AG10803 (cell line): Measurements from ENCODE around the gene PTGER4.

Experiments used
- DNase-seq: peaks from one replicate; pipeline ENCODE4 v3.0.0; 2010; ENCODE audit warnings: low read depth
- H3K4me3 ChIP-seq: 2 replicates; pipeline ENCODE4 v1.5.1; 2011; ENCODE audit warnings: mild to moderate bottlenecking, low read length, control low read depth
- TF ChIP-seq, protein P1 (sequence below): conservative IDR thresholded peaks from 2 replicates; pipeline ENCODE4 v1.5.1; 2011; ENCODE audit warnings: mild to moderate bottlenecking, low read length, control low read depth, inconsistent platforms

The PTGER4 gene

DNA sequence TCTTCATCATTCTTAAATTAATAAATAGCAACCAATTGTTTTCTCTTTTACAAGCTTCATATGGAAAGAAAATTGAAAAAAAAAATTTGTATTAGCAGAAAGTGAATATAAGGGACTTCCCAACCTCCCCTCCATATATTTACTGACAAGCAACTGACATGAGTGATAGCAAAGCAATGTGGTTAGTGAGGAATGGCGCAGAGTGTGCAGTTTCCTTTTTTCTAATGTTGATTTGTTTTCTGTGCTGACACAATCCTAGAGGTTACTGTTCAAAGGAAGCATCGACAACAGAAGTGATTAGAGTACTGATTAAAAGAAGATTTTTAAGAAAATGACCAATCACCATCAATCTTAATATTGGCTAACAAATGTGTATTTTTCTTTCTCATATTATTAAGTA is 1.7 kb upstream of the PTGER4 start:
- H3K4me3 ChIP-seq, result no peak overlapping the region; the same call in 1 of the 2 replicates
- DNase-seq, result no peak
- TF ChIP-seq, protein P1, sequence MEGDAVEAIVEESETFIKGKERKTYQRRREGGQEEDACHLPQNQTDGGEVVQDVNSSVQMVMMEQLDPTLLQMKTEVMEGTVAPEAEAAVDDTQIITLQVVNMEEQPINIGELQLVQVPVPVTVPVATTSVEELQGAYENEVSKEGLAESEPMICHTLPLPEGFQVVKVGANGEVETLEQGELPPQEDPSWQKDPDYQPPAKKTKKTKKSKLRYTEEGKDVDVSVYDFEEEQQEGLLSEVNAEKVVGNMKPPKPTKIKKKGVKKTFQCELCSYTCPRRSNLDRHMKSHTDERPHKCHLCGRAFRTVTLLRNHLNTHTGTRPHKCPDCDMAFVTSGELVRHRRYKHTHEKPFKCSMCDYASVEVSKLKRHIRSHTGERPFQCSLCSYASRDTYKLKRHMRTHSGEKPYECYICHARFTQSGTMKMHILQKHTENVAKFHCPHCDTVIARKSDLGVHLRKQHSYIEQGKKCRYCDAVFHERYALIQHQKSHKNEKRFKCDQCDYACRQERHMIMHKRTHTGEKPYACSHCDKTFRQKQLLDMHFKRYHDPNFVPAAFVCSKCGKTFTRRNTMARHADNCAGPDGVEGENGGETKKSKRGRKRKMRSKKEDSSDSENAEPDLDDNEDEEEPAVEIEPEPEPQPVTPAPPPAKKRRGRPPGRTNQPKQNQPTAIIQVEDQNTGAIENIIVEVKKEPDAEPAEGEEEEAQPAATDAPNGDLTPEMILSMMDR, result no peak

DNA sequence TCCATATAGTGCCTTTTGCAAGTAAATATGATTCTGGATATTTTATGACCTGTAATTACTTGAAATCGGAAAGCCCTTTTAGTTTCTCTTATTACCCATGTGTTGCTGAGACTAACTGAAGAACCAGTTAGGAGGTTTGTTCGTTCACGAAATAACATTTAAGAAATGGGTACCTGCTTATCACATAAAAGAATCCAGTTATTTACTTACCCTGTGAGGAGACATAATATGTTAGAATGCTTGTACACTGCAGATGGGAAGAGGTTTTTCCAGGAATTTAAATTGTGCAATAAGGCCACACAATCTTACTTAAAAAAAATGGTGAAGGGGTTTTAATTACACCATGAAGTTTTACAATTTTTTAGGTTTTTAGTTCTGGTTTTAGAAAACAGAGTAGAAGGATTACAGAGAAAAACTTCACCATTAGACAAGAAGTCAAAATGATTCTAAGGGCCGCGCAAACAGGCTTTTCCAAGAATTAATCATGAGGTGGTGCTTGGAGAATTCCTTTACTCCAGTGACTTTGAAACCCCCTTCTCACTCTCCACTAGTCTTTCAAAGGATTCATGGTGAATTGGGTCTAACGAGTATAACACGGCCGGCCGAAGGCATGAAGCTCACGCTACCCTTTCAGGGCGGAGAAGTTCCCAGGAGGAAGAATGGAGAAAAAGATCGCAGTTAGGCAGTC is 1.1 kb upstream of the PTGER4 start:
- H3K4me3 ChIP-seq, result peak overlapping the region; percentile 75

DNA sequence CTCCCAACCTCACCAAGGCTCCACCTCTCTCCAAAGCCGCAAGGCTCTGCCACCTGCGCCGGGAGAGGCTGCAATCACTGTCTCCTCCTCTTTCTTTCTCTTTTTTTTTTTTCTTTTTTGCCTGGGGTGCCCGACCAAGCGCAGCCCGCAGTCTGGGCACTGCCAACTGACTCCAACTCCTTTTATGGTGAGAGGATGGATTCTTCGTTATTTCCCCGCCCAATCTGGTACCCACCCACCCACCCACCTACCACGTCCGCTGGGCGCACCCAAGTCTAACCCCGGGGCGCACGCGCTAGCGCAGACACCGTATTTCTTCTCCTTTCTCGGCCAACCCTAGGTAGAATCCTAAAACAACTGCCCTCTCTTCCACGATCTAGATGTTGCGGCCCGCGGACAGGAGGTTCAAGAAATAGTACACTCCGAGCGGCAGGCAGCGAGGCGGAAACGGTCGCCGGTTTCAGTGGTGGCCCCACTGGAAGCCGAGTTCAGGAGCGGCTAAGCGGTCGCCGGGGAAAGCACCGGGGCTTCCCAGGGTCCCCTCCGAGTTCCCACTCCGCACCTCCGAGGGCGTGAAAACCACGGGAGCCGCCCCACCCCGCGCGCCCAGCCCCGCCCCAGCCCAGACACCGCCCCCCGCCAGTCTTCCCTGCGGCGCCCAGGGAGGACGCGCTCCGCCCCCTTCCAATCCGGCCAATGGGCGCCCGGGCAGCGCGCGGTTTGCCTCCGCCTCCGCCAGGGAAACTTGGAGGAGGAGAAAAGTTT is 385 bp upstream of the PTGER4 start:
- H3K4me3 ChIP-seq, result peak overlapping the region; percentile 75
- DNase-seq, result peak; percentile 83
- TF ChIP-seq, protein P1, result no peak

More for the DNA sequence above, 1.1 kb upstream of the PTGER4 start:
- TF ChIP-seq, protein P1, result no peak
- peak; percentile 38 for DNase-seq

DNA sequence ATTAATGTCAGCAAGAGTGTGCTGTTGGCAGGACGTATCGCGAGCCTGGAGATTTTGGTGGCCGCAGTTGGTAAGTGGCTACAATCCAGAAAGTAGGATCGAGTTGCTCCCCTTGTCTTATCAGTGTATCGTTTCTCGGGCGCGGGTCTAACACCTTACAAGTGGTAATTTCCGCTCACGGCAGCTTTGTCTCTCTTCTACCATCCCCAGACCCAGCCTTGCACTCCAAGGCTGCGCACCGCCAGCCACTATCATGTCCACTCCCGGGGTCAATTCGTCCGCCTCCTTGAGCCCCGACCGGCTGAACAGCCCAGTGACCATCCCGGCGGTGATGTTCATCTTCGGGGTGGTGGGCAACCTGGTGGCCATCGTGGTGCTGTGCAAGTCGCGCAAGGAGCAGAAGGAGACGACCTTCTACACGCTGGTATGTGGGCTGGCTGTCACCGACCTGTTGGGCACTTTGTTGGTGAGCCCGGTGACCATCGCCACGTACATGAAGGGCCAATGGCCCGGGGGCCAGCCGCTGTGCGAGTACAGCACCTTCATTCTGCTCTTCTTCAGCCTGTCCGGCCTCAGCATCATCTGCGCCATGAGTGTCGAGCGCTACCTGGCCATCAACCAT is 1.1 kb downstream of the PTGER4 start:
- TF ChIP-seq, protein P1, result peak; percentile 10
- peak; percentile 22 for DNase-seq
- H3K4me3 ChIP-seq, result peak overlapping the region; percentile 75

DNA sequence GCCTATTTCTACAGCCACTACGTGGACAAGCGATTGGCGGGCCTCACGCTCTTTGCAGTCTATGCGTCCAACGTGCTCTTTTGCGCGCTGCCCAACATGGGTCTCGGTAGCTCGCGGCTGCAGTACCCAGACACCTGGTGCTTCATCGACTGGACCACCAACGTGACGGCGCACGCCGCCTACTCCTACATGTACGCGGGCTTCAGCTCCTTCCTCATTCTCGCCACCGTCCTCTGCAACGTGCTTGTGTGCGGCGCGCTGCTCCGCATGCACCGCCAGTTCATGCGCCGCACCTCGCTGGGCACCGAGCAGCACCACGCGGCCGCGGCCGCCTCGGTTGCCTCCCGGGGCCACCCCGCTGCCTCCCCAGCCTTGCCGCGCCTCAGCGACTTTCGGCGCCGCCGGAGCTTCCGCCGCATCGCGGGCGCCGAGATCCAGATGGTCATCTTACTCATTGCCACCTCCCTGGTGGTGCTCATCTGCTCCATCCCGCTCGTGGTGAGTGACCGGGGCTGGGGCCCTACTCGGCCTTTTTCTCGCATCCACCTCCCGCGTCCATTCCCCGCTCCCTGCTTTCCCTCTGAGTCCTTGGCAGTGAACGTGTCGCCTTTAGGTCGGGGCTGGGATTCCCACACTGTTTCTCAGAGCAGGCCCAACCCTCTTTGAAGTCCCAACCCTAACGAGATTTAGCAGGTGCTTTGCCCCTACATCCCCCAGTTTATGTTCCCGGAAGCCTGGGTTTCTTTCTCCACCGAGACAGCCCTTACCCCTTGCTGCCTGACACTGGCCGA is 1.8 kb downstream of the PTGER4 start:
- peak; percentile 18 for DNase-seq
- peak overlapping the region; percentile 75 for H3K4me3 ChIP-seq

More for the DNA sequence above, 1.8 kb downstream of the PTGER4 start:
- TF ChIP-seq, protein P1, result no peak
